SK-N-SH (cell line): ENCODE data around the gene PCDH1. TPM values are rescaled to one million over a fixed set of nuclear protein-coding genes. Genes with fewer than 3 reads are reported as not detected.

Experiments used
- CTCF ChIA-PET: fragments of 300-600, 350-600 bp; formaldehyde crosslinking; extraction: SDS; loops from one replicate; lab custom pipeline; 2021; lab: Yijun Ruan, JAX
- POLR2A ChIA-PET: fragments of 350-600 bp; sonication (Branson Sonifier 250); formaldehyde crosslinking; extraction: SDS; loops from one replicate; lab custom pipeline; 2020; ENCODE audit warnings: antibody characterized with exemption, inconsistent platforms; lab: Yijun Ruan, JAX
- DNase-seq: peaks from one replicate; pipeline ENCODE4 v3.0.0; 2012
- H2AFZ ChIP-seq: fragments of 200-600 bp; sonication (generic); 2 replicates; pipeline ENCODE4 v1.8.1; 2016; ENCODE audit warnings: antibody characterized with exemption, mild to moderate bottlenecking, low read depth
- H3F3A ChIP-seq: fragments of 200-600 bp; sonication (generic); replicated peaks from 2 replicates; pipeline ENCODE3; 2016; ENCODE audit warnings: antibody characterized with exemption, mild to moderate bottlenecking; ENCODE audit not compliant: insufficient read depth
- H3K27ac ChIP-seq, 2 experiments: fragments of 200-500 bp in 1 of 2; fragments of 200-600 bp in 1 of 2; sonication (Bioruptor generic) in 1 of 2; sonication (generic), shearing (Covaris generic) in 1 of 2; 2 replicates each; pipeline versions ENCODE4 v1.5.1 to v1.6.1; 2014 to 2016; ENCODE audit warnings: low read depth in 2 of 2, inconsistent platforms in 1 of 2, low read length in 1 of 2, mild to moderate bottlenecking in 1 of 2, mixed read lengths in 1 of 2
- H3K27me3 ChIP-seq: fragments of 200-600 bp; sonication (generic), shearing (Covaris generic); 2 replicates; pipeline ENCODE4 v1.6.1; 2016; ENCODE audit warnings: mixed run types; ENCODE audit not compliant: insufficient read depth
- H3K36me3 ChIP-seq, 2 experiments: fragments of 200-500 bp in 1 of 2; fragments of 200-600 bp in 1 of 2; sonication (Bioruptor generic) in 1 of 2; sonication (generic) in 1 of 2; replicated peaks in 1 of 2; 2 replicates each; pipeline versions ENCODE3 to v1.5.1; 2014 to 2016; ENCODE audit warnings: low read length in 1 of 2, mild to moderate bottlenecking in 1 of 2; ENCODE audit not compliant: insufficient read depth in 2 of 2, control insufficient read depth in 1 of 2
- H3K4me1 ChIP-seq, 2 experiments: fragments of 200-500 bp in 1 of 2; fragments of 200-600 bp in 1 of 2; sonication (Bioruptor generic) in 1 of 2; sonication (generic), shearing (Covaris generic) in 1 of 2; 2 replicates each; pipeline versions ENCODE4 v1.5.1 to v1.6.1; 2014 to 2016; ENCODE audit warnings: low read depth in 1 of 2, low read length in 1 of 2, mixed run types in 1 of 2; ENCODE audit not compliant: insufficient read depth in 2 of 2, control insufficient read depth in 1 of 2
- H3K4me2 ChIP-seq: fragments of 200-600 bp; sonication (generic), shearing (Covaris generic); 2 replicates; pipeline ENCODE4 v1.6.1; 2017; ENCODE audit warnings: mixed run types
- H3K4me3 ChIP-seq, 2 experiments: fragments of 200-500 bp in 1 of 2; fragments of 200-600 bp in 1 of 2; sonication (Bioruptor generic) in 1 of 2; sonication (generic), shearing (Covaris generic) in 1 of 2; 2 replicates each; pipeline versions ENCODE4 v1.5.1 to v1.8.1; 2014 to 2016; ENCODE audit warnings: low read depth in 2 of 2, inconsistent platforms in 1 of 2, low read length in 1 of 2, mild to moderate bottlenecking in 1 of 2, mixed read lengths in 1 of 2, moderate library complexity in 1 of 2
- H3K79me2 ChIP-seq: fragments of 200-600 bp; sonication (generic); 2 replicates; pipeline ENCODE4 v1.8.1; 2017; ENCODE audit warnings: mild to moderate bottlenecking; ENCODE audit not compliant: insufficient read depth
- H3K9ac ChIP-seq: fragments of 200-600 bp; sonication (generic); 2 replicates; pipeline ENCODE4 v1.6.1; 2017; ENCODE audit warnings: mixed run types
- H3K9me2 ChIP-seq: fragments of 200-600 bp; sonication (generic); 2 replicates; pipeline ENCODE4 v1.6.1; 2017; ENCODE audit warnings: mixed run types
- H3K9me3 ChIP-seq: fragments of 200-600 bp; sonication (generic); 2 replicates; pipeline ENCODE4 v1.6.1; 2017; ENCODE audit warnings: mixed run types, mild to moderate bottlenecking, moderate library complexity
- H4K20me1 ChIP-seq: fragments of 200-600 bp; sonication (generic); 2 replicates; pipeline ENCODE4 v1.6.1; 2017; ENCODE audit warnings: mild to moderate bottlenecking, mixed run types; ENCODE audit not compliant: insufficient read depth
- CHD2 ChIP-seq: fragments of 150-350 bp; IDR thresholded peaks from 2 replicates; pipeline ENCODE4 v1.6.1; 2018; ENCODE audit warnings: low read length; ENCODE audit not compliant: partially characterized antibody
- FOXM1 ChIP-seq: IDR thresholded peaks from 2 replicates; pipeline ENCODE4 v1.4.0; 2012; ENCODE audit warnings: low read depth, mild to moderate bottlenecking
- JUND ChIP-seq: IDR thresholded peaks from 2 replicates; pipeline ENCODE4 v1.4.0; 2012
- MEF2A ChIP-seq: IDR thresholded peaks from 2 replicates; pipeline ENCODE4 v1.4.0; 2012; ENCODE audit warnings: low read depth, borderline replicate concordance
- TAF1 ChIP-seq: IDR thresholded peaks from 2 replicates; pipeline ENCODE4 v1.6.1; 2012; ENCODE audit warnings: low read depth, mild to moderate bottlenecking, low read length, moderate library complexity, borderline replicate concordance
- WGBS: methylation state at CpG from one replicate; pipeline ENCODE4 v1.1.6; 2017; ENCODE audit warnings: low lambda C conversion rate; 5-methylcytosine and 5-hydroxymethylcytosine counted together
- polyA plus RNA-seq, 3 experiments: library from polyadenylated mRNA; depleted of rRNA; stranded (reverse); fragments of >200 nt; gene quantifications; 2 replicates each; pipeline ENCODE4 v1.2.3, GENCODE V29; 2012
- TF ChIP-seq, protein P1 (sequence below): IDR thresholded peaks from 2 replicates; pipeline ENCODE4 v1.6.1; 2012; ENCODE audit warnings: mild to moderate bottlenecking, low read depth, low read length, moderate library complexity
- TF ChIP-seq, protein P2 (sequence below): fragments of 150-350 bp; IDR thresholded peaks from 2 replicates; pipeline ENCODE4 v1.6.1; 2016; ENCODE audit warnings: mild to moderate bottlenecking, low read depth, low read length
- TF ChIP-seq, protein P3 (sequence below): IDR thresholded peaks from 2 replicates; pipeline ENCODE4 v1.4.0; 2012; ENCODE audit warnings: low read depth

PCDH1 gene
- polyA plus RNA-seq, 1 of the 3 experiments (the other 2 are of a cell fraction): 0.08 TPM

DNA sequence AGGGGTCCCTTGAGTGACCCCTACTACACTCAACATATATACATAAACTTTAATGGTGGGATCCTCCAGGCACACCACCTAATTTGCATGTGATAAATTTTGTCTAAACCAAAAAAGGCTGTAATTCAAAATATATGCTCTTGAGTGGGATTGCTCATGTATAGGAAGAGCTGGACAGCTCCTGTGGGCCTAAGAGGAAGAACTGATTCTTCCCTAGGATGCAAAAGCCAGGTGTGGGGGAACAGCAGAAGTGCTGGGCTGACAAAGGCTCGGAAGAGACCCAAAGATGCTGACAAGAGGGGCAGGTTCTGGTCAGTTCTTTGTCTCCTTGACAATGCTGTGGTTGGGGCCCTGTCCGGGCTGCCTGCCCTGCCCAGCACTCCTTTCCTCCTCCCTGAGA lies 43.9 kb downstream of the PCDH1 start:
- no peak overlapping the region for H3K27ac ChIP-seq
- H3K9ac ChIP-seq: no peak overlapping the region
- no peaks in the 10 kb centered on the region for H3K36me3 ChIP-seq
- WGBS: 58% methylated on average over 2 of the region's 2 CpGs
- no peaks in the 10 kb centered on the region for H4K20me1 ChIP-seq
- H3K4me3 ChIP-seq: no peak overlapping the region
- no peaks in the 10 kb centered on the region for H3K9me3 ChIP-seq
- DNase-seq: no peak
- no peaks in the 10 kb centered on the region for H3F3A ChIP-seq
- POLR2A ChIA-PET: no interaction called here
- no peak overlapping the region for H3K4me2 ChIP-seq
- no peak overlapping the region for H2AFZ ChIP-seq
- CTCF ChIA-PET: interaction anchor here (1.0 to 14.2 kb wide), 7 partner anchors 9 to 143 kb away, joined by 4 to 162 read pairs (median 8); partner anchors contain the start of gene PCDH1
- TF ChIP-seq MEF2A: no peak
- TF ChIP-seq, protein P1, sequence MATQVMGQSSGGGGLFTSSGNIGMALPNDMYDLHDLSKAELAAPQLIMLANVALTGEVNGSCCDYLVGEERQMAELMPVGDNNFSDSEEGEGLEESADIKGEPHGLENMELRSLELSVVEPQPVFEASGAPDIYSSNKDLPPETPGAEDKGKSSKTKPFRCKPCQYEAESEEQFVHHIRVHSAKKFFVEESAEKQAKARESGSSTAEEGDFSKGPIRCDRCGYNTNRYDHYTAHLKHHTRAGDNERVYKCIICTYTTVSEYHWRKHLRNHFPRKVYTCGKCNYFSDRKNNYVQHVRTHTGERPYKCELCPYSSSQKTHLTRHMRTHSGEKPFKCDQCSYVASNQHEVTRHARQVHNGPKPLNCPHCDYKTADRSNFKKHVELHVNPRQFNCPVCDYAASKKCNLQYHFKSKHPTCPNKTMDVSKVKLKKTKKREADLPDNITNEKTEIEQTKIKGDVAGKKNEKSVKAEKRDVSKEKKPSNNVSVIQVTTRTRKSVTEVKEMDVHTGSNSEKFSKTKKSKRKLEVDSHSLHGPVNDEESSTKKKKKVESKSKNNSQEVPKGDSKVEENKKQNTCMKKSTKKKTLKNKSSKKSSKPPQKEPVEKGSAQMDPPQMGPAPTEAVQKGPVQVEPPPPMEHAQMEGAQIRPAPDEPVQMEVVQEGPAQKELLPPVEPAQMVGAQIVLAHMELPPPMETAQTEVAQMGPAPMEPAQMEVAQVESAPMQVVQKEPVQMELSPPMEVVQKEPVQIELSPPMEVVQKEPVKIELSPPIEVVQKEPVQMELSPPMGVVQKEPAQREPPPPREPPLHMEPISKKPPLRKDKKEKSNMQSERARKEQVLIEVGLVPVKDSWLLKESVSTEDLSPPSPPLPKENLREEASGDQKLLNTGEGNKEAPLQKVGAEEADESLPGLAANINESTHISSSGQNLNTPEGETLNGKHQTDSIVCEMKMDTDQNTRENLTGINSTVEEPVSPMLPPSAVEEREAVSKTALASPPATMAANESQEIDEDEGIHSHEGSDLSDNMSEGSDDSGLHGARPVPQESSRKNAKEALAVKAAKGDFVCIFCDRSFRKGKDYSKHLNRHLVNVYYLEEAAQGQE: peak; percentile 78; the same call in 1 of the 2 replicates
- TF ChIP-seq CHD2: no peak
- TF ChIP-seq JUND: no peak
- TF ChIP-seq, protein P2, sequence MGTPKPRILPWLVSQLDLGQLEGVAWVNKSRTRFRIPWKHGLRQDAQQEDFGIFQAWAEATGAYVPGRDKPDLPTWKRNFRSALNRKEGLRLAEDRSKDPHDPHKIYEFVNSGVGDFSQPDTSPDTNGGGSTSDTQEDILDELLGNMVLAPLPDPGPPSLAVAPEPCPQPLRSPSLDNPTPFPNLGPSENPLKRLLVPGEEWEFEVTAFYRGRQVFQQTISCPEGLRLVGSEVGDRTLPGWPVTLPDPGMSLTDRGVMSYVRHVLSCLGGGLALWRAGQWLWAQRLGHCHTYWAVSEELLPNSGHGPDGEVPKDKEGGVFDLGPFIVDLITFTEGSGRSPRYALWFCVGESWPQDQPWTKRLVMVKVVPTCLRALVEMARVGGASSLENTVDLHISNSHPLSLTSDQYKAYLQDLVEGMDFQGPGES: no peak
- no peaks in the 10 kb centered on the region for H3K79me2 ChIP-seq
- H3K27me3 ChIP-seq: peaks cover 14% of the 10 kb centered on the region; the same call in 1 of the 2 replicates
- no peaks in the 10 kb centered on the region for H3K9me2 ChIP-seq
- H3K4me1 ChIP-seq: peaks cover 0 to 48% of the 10 kb centered on the region in 2 experiments; a peak in 2 of 4 replicates

DNA sequence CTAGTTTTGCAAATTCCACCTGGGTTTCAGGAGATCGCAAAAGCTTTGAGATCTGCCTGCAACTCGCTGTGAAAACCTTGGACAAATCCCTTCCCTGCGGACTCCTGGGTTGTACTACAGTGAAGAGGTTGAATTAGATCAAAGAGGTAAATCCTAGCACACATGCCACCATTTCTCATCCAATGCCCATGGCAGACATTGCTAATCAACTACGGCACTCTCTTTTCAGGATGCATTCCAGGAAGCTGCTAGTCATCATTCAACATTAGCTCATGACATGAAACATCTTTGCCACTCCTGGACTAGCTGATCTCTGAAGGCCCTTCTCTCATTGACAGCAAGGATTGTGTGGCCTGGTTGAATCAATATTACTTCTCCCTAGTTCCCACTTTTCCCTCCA lies 46.1 kb downstream of the PCDH1 start:
- Histone ChIP-seq H3F3A (no peaks in the 10 kb centered on the region), H3K36me3 (no peaks in the 10 kb centered on the region), H3K9me2 (no peaks in the 10 kb centered on the region), H3K4me3 (no peak overlapping the region), H4K20me1 (no peaks in the 10 kb centered on the region), H3K27me3 (peaks cover 5% of the 10 kb centered on the region; the same call in 1 of the 2 replicates), H3K79me2 (no peaks in the 10 kb centered on the region)
- POLR2A ChIA-PET: no interaction called here
- DNase-seq: no peak
- no peak for TF ChIP-seq FOXM1
- TF ChIP-seq TAF1: no peak
- TF ChIP-seq, protein P3, sequence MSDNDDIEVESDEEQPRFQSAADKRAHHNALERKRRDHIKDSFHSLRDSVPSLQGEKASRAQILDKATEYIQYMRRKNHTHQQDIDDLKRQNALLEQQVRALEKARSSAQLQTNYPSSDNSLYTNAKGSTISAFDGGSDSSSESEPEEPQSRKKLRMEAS: no peak
- TF ChIP-seq, protein P1: no peak
- TF ChIP-seq MEF2A: no peak
- TF ChIP-seq, all 33 proteins: peak for 0
- H3K9me3 ChIP-seq: no peaks in the 10 kb centered on the region
- peaks cover 0 to 35% of the 10 kb centered on the region in 2 experiments; a peak in 2 of 4 replicates for H3K4me1 ChIP-seq
- CTCF ChIA-PET: interaction anchor here (1.0 to 2.2 kb wide), 8 partner anchors 18 to 140 kb away, joined by 3 to 14 read pairs (median 4); partner anchors contain the start of gene PCDH1
- 67% methylated on average over 3 of the region's 4 CpGs for WGBS
- H2AFZ ChIP-seq: no peak overlapping the region
- no peak overlapping the region for H3K27ac ChIP-seq
- H3K4me2 ChIP-seq: no peak overlapping the region
- H3K9ac ChIP-seq: no peak overlapping the region
